ENCODE measurements around the gene CHMP2A. TPM values are rescaled to one million over a fixed set of nuclear protein-coding genes. Genes with fewer than 3 reads are reported as not detected.
A peak's percentile ranks its signal among the peaks of the same experiment; 100 is the strongest.

CHMP2A gene
- total and polyA plus RNA-seq, 2 of the 13 experiments (the other 11 are each of a cell fraction or from before 2014, with no cell fraction given), result 49.7 to 55.0 TPM

GRCh38 chr19:58575183-58576041 is 20.5 kb upstream of the CHMP2A start (continued):
- TF ChIP-seq MED8 (CRISPR knock-in tag; IDR thresholded peaks at IDR 0.05; ENCODE audit: insufficient replicate concordance), result no peak
- TF ChIP-seq, protein P1, sequence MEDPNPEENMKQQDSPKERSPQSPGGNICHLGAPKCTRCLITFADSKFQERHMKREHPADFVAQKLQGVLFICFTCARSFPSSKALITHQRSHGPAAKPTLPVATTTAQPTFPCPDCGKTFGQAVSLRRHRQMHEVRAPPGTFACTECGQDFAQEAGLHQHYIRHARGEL (CRISPR knock-in tag; IDR thresholded peaks at IDR 0.05), result 0 out of 2 replicates have a peak, but pooled peaks have one; percentile 48
- TF ChIP-seq ZNF430 (CRISPR knock-in tag; IDR thresholded peaks at IDR 0.05), result peak; percentile 86
- TF ChIP-seq ZNF567 (CRISPR knock-in tag; IDR thresholded peaks at IDR 0.05; ENCODE audit: borderline replicate concordance), result 0 out of 2 replicates have a peak, but pooled peaks have one; percentile 38
- no peak for TF ChIP-seq ZNF782 (CRISPR knock-in tag; IDR thresholded peaks at IDR 0.05; ENCODE audit: borderline replicate concordance)
- TF ChIP-seq ZSCAN12 (CRISPR knock-in tag; IDR thresholded peaks at IDR 0.05), result peak; percentile 69; the same call in 1 of the 2 replicates
- TF ChIP-seq ZBTB38 (CRISPR knock-in tag; IDR thresholded peaks at IDR 0.05), result peak; percentile 58
- TF ChIP-seq ARHGAP35 (CRISPR knock-in tag; IDR thresholded peaks at IDR 0.05; ENCODE audit: borderline replicate concordance), result 0 out of 2 replicates have a peak, but pooled peaks have one; percentile 58
- TF ChIP-seq, protein P2, sequence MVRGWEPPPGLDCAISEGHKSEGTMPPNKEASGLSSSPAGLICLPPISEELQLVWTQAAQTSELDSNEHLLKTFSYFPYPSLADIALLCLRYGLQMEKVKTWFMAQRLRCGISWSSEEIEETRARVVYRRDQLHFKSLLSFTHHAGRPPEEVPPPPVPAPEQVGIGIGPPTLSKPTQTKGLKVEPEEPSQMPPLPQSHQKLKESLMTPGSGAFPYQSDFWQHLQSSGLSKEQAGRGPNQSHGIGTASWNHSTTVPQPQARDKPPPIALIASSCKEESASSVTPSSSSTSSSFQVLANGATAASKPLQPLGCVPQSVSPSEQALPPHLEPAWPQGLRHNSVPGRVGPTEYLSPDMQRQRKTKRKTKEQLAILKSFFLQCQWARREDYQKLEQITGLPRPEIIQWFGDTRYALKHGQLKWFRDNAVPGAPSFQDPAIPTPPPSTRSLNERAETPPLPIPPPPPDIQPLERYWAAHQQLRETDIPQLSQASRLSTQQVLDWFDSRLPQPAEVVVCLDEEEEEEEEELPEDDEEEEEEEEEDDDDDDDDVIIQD (CRISPR knock-in tag; IDR thresholded peaks at IDR 0.05; ENCODE audit: low read depth), result no peak; the same call in 1 of the 2 replicates
- TF ChIP-seq ZNF235 (CRISPR knock-in tag; IDR thresholded peaks at IDR 0.05; ENCODE audit: borderline replicate concordance), result peak; percentile 15; the same call in 1 of the 2 replicates
- peak; percentile 87 for TF ChIP-seq GATAD1 (CRISPR knock-in tag; IDR thresholded peaks at IDR 0.05)
- TF ChIP-seq ZBTB2 (CRISPR knock-in tag; IDR thresholded peaks at IDR 0.05; ENCODE audit: low read depth), result no peak
- TF ChIP-seq, protein P3, sequence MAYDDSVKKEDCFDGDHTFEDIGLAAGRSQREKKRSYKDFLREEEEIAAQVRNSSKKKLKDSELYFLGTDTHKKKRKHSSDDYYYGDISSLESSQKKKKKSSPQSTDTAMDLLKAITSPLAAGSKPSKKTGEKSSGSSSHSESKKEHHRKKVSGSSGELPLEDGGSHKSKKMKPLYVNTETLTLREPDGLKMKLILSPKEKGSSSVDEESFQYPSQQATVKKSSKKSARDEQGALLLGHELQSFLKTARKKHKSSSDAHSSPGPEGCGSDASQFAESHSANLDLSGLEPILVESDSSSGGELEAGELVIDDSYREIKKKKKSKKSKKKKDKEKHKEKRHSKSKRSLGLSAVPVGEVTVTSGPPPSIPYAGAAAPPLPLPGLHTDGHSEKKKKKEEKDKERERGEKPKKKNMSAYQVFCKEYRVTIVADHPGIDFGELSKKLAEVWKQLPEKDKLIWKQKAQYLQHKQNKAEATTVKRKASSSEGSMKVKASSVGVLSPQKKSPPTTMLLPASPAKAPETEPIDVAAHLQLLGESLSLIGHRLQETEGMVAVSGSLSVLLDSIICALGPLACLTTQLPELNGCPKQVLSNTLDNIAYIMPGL (CRISPR knock-in tag; IDR thresholded peaks at IDR 0.05; ENCODE audit: borderline replicate concordance in 1 of 2, low read depth in 1 of 2), result peak; percentile 19 to 52; a peak in 1 of 4 replicates
- TF ChIP-seq ZNF879 (CRISPR knock-in tag; IDR thresholded peaks at IDR 0.05), result no peak; the same call in 1 of the 2 replicates
- no peak for TF ChIP-seq SETDB1 (CRISPR knock-in tag; IDR thresholded peaks at IDR 0.05; ENCODE audit: borderline replicate concordance)
- peak; percentile 51; the same call in 1 of the 2 replicates for TF ChIP-seq MAX (IDR thresholded peaks at IDR 0.05)
- TF ChIP-seq TEAD2 (CRISPR knock-in tag; IDR thresholded peaks at IDR 0.05), result no peak
- no peak for TF ChIP-seq TRIM24 (CRISPR knock-in tag; IDR thresholded peaks at IDR 0.05)
- TF ChIP-seq, protein P4, sequence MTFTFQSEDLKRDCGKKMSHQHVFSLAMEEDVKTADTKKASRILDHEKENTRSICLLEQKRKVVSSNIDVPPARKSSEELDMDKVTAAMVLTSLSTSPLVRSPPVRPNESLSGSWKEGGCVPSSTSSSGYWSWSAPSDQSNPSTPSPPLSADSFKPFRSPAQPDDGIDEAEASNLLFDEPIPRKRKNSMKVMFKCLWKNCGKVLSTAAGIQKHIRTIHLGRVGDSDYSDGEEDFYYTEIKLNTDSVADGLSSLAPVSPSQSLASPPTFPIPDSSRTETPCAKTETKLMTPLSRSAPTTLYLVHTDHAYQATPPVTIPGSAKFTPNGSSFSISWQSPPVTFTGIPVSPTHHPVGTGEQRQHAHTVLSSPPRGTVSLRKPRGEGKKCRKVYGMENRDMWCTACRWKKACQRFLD (CRISPR knock-in tag; IDR thresholded peaks at IDR 0.05; ENCODE audit: borderline replicate concordance), result no peak; the same call in 1 of the 2 replicates
- peak; percentile 84; the same call in 1 of the 2 replicates for TF ChIP-seq MYNN (CRISPR knock-in tag; IDR thresholded peaks at IDR 0.05; ENCODE audit: low read depth)
- TF ChIP-seq HIVEP1 (CRISPR knock-in tag; IDR thresholded peaks at IDR 0.05), result peak; percentile 67; the same call in 1 of the 2 replicates
